Hippocampal formation (tissue), 2 donors: ENCODE results near the gene MAN1B1.

Experiments used
- DNase-seq, 2 donors: peaks; one replicate each; lab custom pipeline; 2025; lab: John Stamatoyannopoulos, UW

MAN1B1 gene

GRCh38 chr9:137068539-137069507 is 18.0 kb upstream of the MAN1B1 start:
- DNase-seq, result no peak

- DNase-seq, result no peak
Observed at GRCh38 chr9:137069508-137070091, 17.2 kb upstream of the MAN1B1 start.

- DNase-seq, result peak; percentile 83 to 86
Observed at GRCh38 chr9:137070201-137070905, 16.4 kb upstream of the MAN1B1 start, which contains the start of gene SAPCD2. TSS of gene SAPCD2 (minus strand) at chr9:137070557. CDS start at chr9:137070460, 97 bp downstream.

- DNase-seq, result peak; percentile 76 to 91
Observed at GRCh38 chr9:137070906-137071275, 15.9 kb upstream of the MAN1B1 start.

- DNase-seq, result no peak
Observed at GRCh38 chr9:137071282-137071681, 15.5 kb upstream of the MAN1B1 start.

GRCh38 chr9:137073992-137074399 is 12.8 kb upstream of the MAN1B1 start:
- no peak for DNase-seq

- DNase-seq, result no peak
Observed at GRCh38 chr9:137074657-137075274, 12.0 kb upstream of the MAN1B1 start.

- no peak for DNase-seq
Observed at GRCh38 chr9:137075275-137075775, 11.5 kb upstream of the MAN1B1 start.

- no peak for DNase-seq
Observed at GRCh38 chr9:137076636-137077009, 10.2 kb upstream of the MAN1B1 start.

GRCh38 chr9:137077010-137077747 is 9.6 kb upstream of the MAN1B1 start, which contains the start of gene UAP1L1:
TSS of gene UAP1L1 (plus strand) at chr9:137077517. CDS start at chr9:137077533, 16 bp downstream.
- peak; percentile 52 to 82 for DNase-seq

- DNase-seq, result no peak
Observed at GRCh38 chr9:137077758-137078693, 8.8 kb upstream of the MAN1B1 start.

- DNase-seq, result no peak
Observed at GRCh38 chr9:137078701-137079400, 7.9 kb upstream of the MAN1B1 start.

- no peak for DNase-seq
Observed at GRCh38 chr9:137079401-137079787, 7.4 kb upstream of the MAN1B1 start.

- DNase-seq, result no peak
Observed at GRCh38 chr9:137080260-137081122, 6.3 kb upstream of the MAN1B1 start.

- no peak for DNase-seq
Observed at GRCh38 chr9:137082222-137082924, 4.4 kb upstream of the MAN1B1 start.

GRCh38 chr9:137082925-137083290 is 3.9 kb upstream of the MAN1B1 start:
- DNase-seq, result no peak

- no peak for DNase-seq
Observed at GRCh38 chr9:137083394-137084004, 3.3 kb upstream of the MAN1B1 start.
